CD14-positive monocyte (primary cell): ENCODE data around the gene XYLT1. TPM values are rescaled to one million over a fixed set of nuclear protein-coding genes. Genes with fewer than 3 reads are reported as not detected.

Experiments
- DNase-seq, 3 donors: peaks; one replicate each; pipeline ENCODE4 v3.0.0-alpha.2; 2011 to 2022
- H2AFZ ChIP-seq: 2 replicates; pipeline ENCODE4 v1.6.0; 2012; ENCODE audit warnings: mild to moderate bottlenecking, low read depth, low read length, inconsistent platforms; ENCODE audit not compliant: insufficient read depth, poor library complexity, severe bottlenecking
- H3K27ac ChIP-seq, 2 donors: 1 replicate in 1 of 2; 2 replicates in 1 of 2; pipeline ENCODE4 v1.5.1; 2012 to 2013; ENCODE audit warnings: low read length in 2 of 2, control low read depth in 1 of 2, inconsistent platforms in 1 of 2, low read depth in 1 of 2, mild to moderate bottlenecking in 1 of 2
- H3K27me3 ChIP-seq, 2 donors: one replicate each; pipeline versions ENCODE4 v1.6.0 to v1.6.1; 2011 to 2013; ENCODE audit warnings: low read length in 2 of 2; ENCODE audit not compliant: control insufficient read depth in 2 of 2, insufficient read depth in 2 of 2
- H3K36me3 ChIP-seq, 2 donors: replicated peaks in 1 of 2; 1 replicate in 1 of 2; 2 replicates in 1 of 2; pipeline versions ENCODE4 v1.5.1 to v1.6.1; 2012 to 2013; ENCODE audit warnings: low read length in 2 of 2, control low read depth in 1 of 2, inconsistent platforms in 1 of 2, mild to moderate bottlenecking in 1 of 2; ENCODE audit not compliant: insufficient read depth in 2 of 2, control insufficient read depth in 1 of 2
- H3K4me1 ChIP-seq, 2 donors: 1 replicate in 1 of 2; 2 replicates in 1 of 2; pipeline versions ENCODE4 v1.5.1 to v1.6.1; 2012 to 2013; ENCODE audit warnings: low read length in 2 of 2, control low read depth in 1 of 2, inconsistent platforms in 1 of 2, mild to moderate bottlenecking in 1 of 2, moderate library complexity in 1 of 2; ENCODE audit not compliant: insufficient read depth in 2 of 2, control insufficient read depth in 1 of 2
- H3K4me2 ChIP-seq: replicated peaks from 2 replicates; pipeline ENCODE3; 2012; ENCODE audit warnings: low read length, moderate library complexity, mild to moderate bottlenecking; ENCODE audit not compliant: poor library complexity, severe bottlenecking; ENCODE audit errors: extremely low read depth
- H3K4me3 ChIP-seq, 3 experiments: fragments of 200-600 bp in 1 of 3; sonication (generic) in 1 of 3; replicated peaks in 1 of 3; 1 replicate in 2 of 3; 2 replicates in 1 of 3; pipeline ENCODE4 v1.5.1; 2011 to 2013; ENCODE audit warnings: low read length in 3 of 3, mild to moderate bottlenecking in 3 of 3, control low read depth in 2 of 3, low read depth in 2 of 3, inconsistent platforms in 1 of 3, moderate library complexity in 1 of 3
- H3K79me2 ChIP-seq: 2 replicates; pipeline ENCODE4 v1.6.0; 2012; ENCODE audit warnings: mild to moderate bottlenecking, control low read depth, inconsistent platforms, low read length, moderate library complexity; ENCODE audit not compliant: insufficient read depth
- H3K9ac ChIP-seq: 2 replicates; pipeline ENCODE4 v1.6.0; 2017; ENCODE audit warnings: low read length, mild to moderate bottlenecking; ENCODE audit not compliant: insufficient read depth, poor library complexity, severe bottlenecking
- H3K9me3 ChIP-seq, 2 donors: replicated peaks in 1 of 2; 1 replicate in 1 of 2; 2 replicates in 1 of 2; pipeline versions ENCODE4 v1.5.1 to v1.6.1; 2012 to 2013; ENCODE audit warnings: low read length in 2 of 2, control low read depth in 1 of 2; ENCODE audit not compliant: control insufficient read depth in 1 of 2, insufficient read depth in 1 of 2
- H4K20me1 ChIP-seq: 2 replicates; pipeline ENCODE4 v1.6.0; 2012; ENCODE audit warnings: mild to moderate bottlenecking, low read length, control low read depth, moderate library complexity; ENCODE audit not compliant: insufficient read depth
- H3K27ac Mint-ChIP-seq, 7 donors: one replicate each; pipeline ENCODE4 v1.8.0; 2020; ENCODE audit warnings: mild to moderate bottlenecking in 7 of 7, mixed read lengths in 7 of 7, moderate library complexity in 6 of 7, inconsistent platforms in 2 of 7
- H3K27me3 Mint-ChIP-seq, 3 donors: one replicate each; pipeline ENCODE4 v1.8.0; 2021 to 2022; ENCODE audit warnings: low read depth in 3 of 3, mild to moderate bottlenecking in 3 of 3, mixed read lengths in 3 of 3, moderate library complexity in 3 of 3, inconsistent platforms in 1 of 3
- H3K36me3 Mint-ChIP-seq, 2 donors: one replicate each; pipeline ENCODE4 v1.8.0; 2020; ENCODE audit warnings: mixed read lengths in 2 of 2, inconsistent platforms in 1 of 2, mild to moderate bottlenecking in 1 of 2
- H3K4me1 Mint-ChIP-seq: one replicate; pipeline ENCODE4 v1.8.0; 2020; ENCODE audit warnings: mild to moderate bottlenecking, mixed read lengths
- H3K4me3 Mint-ChIP-seq, 2 donors: one replicate each; pipeline ENCODE4 v1.8.0; 2020; ENCODE audit warnings: mild to moderate bottlenecking in 2 of 2, mixed read lengths in 2 of 2, moderate library complexity in 1 of 2
- H3K9me3 Mint-ChIP-seq, 7 donors: one replicate each; pipeline ENCODE4 v1.8.0; 2020 to 2022; ENCODE audit warnings: mixed read lengths in 7 of 7, mild to moderate bottlenecking in 6 of 7, moderate library complexity in 6 of 7, inconsistent platforms in 2 of 7
- WGBS: methylation state at CpG from one replicate; pipeline ENCODE4 v1.1.5; 2013; ENCODE audit warnings: missing lambda C conversion rate; ENCODE audit not compliant: insufficient coverage; 5-methylcytosine and 5-hydroxymethylcytosine counted together
- intact Hi-C, 2 donors: fragments of 100-400 bp; cut with micrococcal nuclease; formaldehyde crosslinking; loops; one replicate each; pipeline versions ENCODE4 v1.15.0 to v1.15.1; 2023
- polyA plus RNA-seq, 3 donors: library from polyadenylated mRNA; depleted of rRNA in 1 of 3; unstranded in 2 of 3; stranded (reverse) in 1 of 3; fragments of 300-500 nt in 2 of 3; fragments of >200 nt in 1 of 3; fragmentation: Illumina TruSeq in 2 of 3; gene quantifications; 1 replicate in 2 of 3; 2 replicates in 1 of 3; pipeline ENCODE4 v1.2.3, GENCODE V29; 2012 to 2021
- TF ChIP-seq, protein P1 (sequence below): fragments of 200-600 bp; IDR thresholded peaks from one replicate; pipeline ENCODE4 v1.8.0; 2022; ENCODE audit warnings: antibody characterized with exemption, mild to moderate bottlenecking

Gene XYLT1
- polyA plus RNA-seq, 3 donors, result 0.51 to 9.4 (median 1.6) TPM

GRCh38 chr16:17373533-17373932 lies 97.2 kb downstream of the XYLT1 start:
- TF ChIP-seq, protein P1, sequence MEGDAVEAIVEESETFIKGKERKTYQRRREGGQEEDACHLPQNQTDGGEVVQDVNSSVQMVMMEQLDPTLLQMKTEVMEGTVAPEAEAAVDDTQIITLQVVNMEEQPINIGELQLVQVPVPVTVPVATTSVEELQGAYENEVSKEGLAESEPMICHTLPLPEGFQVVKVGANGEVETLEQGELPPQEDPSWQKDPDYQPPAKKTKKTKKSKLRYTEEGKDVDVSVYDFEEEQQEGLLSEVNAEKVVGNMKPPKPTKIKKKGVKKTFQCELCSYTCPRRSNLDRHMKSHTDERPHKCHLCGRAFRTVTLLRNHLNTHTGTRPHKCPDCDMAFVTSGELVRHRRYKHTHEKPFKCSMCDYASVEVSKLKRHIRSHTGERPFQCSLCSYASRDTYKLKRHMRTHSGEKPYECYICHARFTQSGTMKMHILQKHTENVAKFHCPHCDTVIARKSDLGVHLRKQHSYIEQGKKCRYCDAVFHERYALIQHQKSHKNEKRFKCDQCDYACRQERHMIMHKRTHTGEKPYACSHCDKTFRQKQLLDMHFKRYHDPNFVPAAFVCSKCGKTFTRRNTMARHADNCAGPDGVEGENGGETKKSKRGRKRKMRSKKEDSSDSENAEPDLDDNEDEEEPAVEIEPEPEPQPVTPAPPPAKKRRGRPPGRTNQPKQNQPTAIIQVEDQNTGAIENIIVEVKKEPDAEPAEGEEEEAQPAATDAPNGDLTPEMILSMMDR, result no peak
- Histone ChIP-seq H3K27me3 (no peaks in the 10 kb centered on the region), H3K9ac (no peak overlapping the region), H2AFZ (no peak overlapping the region), H3K4me1 (peaks cover 71% of the 10 kb centered on the region in 2 donors), H3K4me2 (no peak overlapping the region), H4K20me1 (no peaks in the 10 kb centered on the region), H3K27ac (no peak overlapping the region), H3K79me2 (peaks cover 68% of the 10 kb centered on the region), H3K36me3 (no peaks in the 10 kb centered on the region), H3K9me3 (no peaks in the 10 kb centered on the region), H3K4me3 (no peak overlapping the region)
- peaks cover 6 to 10% of the 10 kb centered on the region in 2 donors for H3K36me3 Mint-ChIP-seq
- H3K4me1 Mint-ChIP-seq, result peaks cover 75% of the 10 kb centered on the region
- H3K27ac Mint-ChIP-seq, result peak overlapping the region in 2 of 7 donors; percentile 20 to 78
- intact Hi-C loops, result loop anchor here (10.0 kb wide), 2 partner anchors 49 to 101 kb away; partner anchors contain the start of gene XYLT1 (in 1 of the 2)
- no peak for DNase-seq
- H3K27me3 Mint-ChIP-seq, result peaks cover 0 to 2% (median 0%) of the 10 kb centered on the region in 3 donors
- WGBS, result no CpG with 5 or more reads among the region's 3 CpGs
- no peaks in the 10 kb centered on the region for H3K9me3 Mint-ChIP-seq
- no peak overlapping the region for H3K4me3 Mint-ChIP-seq

DNA sequence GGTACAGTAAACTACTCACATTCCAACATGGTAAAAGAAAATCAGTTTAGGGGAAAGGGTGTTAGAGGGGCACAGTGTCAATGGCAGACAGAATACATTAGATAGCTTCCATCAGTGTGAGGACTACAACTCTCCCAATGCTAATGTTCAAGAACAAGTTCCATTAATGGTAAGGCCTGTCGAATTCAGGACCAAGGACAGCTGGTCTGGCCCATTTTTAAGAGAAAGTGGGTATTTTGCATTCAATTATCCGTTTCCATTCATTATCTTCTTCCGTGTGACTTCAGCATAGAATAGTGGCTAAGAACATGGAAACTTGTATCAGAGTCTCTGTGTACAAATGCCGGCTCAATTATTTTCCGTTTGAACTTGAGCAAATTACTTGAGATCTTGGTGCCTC lies 98.4 kb downstream of the XYLT1 start:
- no peak overlapping the region for H3K4me3 ChIP-seq
- H3K27ac Mint-ChIP-seq, result peak overlapping the region in 1 of 7 donors; percentile 56
- peaks cover 6 to 13% of the 10 kb centered on the region in 2 donors for H3K36me3 Mint-ChIP-seq
- DNase-seq, result no peak
- no peaks in the 10 kb centered on the region for H3K36me3 ChIP-seq
- H3K4me2 ChIP-seq, result no peak overlapping the region
- TF ChIP-seq, protein P1, result no peak
- H2AFZ ChIP-seq, result no peak overlapping the region
- peaks cover 75% of the 10 kb centered on the region for H3K4me1 Mint-ChIP-seq
- intact Hi-C loops, result loop anchor here (10.0 kb wide), 2 partner anchors 48 to 102 kb away; partner anchors contain the start of gene XYLT1 (in 1 of the 2)
- peaks cover 0 to 2% (median 0%) of the 10 kb centered on the region in 3 donors for H3K27me3 Mint-ChIP-seq
- H3K27me3 ChIP-seq, result no peaks in the 10 kb centered on the region
- H3K79me2 ChIP-seq, result peaks cover 79% of the 10 kb centered on the region
- peaks cover 71% of the 10 kb centered on the region in 2 donors for H3K4me1 ChIP-seq
- no peak overlapping the region for H3K9ac ChIP-seq
- no peaks in the 10 kb centered on the region for H3K9me3 Mint-ChIP-seq
- H4K20me1 ChIP-seq, result no peaks in the 10 kb centered on the region
- H3K4me3 Mint-ChIP-seq, result no peak overlapping the region
- H3K27ac ChIP-seq, result no peak overlapping the region
- no peaks in the 10 kb centered on the region for H3K9me3 ChIP-seq
- WGBS, result no CpG with 5 or more reads among the region's 5 CpGs
